ENCODE measurements around the gene NUDT4B. TPM values are rescaled to one million over a fixed set of nuclear protein-coding genes. Genes with fewer than 3 reads are reported as not detected.
"Not testable (repeated sequence)": the region's sequence is repeated elsewhere in the genome, so short reads cannot be mapped to it uniquely, and the experiment has no call there.

The NUDT4B gene
- under 1 TPM in 1 of 2 donors, not detected in 1; 0.56 TPM for total RNA-seq

DNA sequence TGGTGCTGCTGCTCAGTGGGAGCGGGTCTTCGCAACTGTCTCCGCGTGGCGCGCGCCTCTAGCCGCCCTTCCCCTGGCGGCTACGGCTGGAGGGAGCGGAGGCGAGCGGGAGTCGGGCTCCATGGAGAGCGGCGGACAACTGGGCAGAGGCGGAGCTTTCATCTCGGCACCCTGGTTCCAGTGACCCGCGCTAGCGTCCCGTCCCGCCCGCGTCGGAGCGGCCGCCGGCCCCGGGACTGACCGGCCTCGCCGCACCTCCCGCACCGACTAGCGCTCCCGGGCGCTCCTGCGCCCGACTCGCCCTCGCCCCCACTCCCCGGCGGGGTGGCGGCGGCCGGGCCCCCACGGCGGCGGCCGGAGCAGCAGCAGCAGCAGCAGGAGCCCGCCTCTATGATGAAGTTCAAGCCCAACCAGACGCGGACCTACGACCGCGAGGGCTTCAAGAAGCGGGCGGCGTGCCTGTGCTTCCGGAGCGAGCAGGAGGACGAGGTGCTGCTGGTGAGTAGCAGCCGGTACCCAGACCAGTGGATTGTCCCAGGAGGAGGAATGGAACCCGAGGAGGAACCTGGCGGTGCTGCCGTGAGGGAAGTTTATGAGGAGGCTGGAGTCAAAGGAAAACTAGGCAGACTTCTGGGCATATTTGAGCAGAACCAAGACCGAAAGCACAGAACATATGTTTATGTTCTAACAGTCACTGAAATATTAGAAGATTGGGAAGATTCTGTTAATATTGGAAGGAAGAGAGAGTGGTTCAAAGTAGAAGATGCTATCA lies at the start of gene NUDT4B:
NUDT4B (plus strand) TSS at position 212 of the 772 bp plus-strand sequence; CDS start at position 391, 179 bp downstream.
- H3K27ac Mint-ChIP-seq; H3K36me3 Mint-ChIP-seq; DNase-seq (ENCODE audit: low spot score in 2 of 2); H3K9me3 Mint-ChIP-seq: not testable (repeated sequence)
- peak; percentile 76 to 78 for ATAC-seq

DNA sequence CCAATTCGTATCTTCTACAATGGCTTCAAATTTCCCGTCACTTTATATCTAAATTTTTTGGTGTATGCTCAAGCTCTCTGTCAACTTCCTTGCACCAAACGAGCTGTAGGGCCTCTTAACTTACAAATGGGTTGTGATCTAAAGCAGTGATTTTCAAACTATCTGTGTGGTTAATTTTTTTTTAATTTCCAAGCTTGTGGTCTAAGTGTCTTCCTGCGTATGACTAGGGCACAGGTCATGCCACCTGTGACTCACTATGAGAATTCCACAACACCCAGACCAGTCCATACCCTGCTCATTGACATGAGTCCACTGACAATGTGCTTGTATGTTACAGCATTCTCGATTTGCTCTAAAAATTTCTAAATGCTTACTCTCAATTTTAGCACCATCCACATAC lies 49.2 kb upstream of the NUDT4B start:
- H3K27ac Mint-ChIP-seq = not testable (repeated sequence)

DNA sequence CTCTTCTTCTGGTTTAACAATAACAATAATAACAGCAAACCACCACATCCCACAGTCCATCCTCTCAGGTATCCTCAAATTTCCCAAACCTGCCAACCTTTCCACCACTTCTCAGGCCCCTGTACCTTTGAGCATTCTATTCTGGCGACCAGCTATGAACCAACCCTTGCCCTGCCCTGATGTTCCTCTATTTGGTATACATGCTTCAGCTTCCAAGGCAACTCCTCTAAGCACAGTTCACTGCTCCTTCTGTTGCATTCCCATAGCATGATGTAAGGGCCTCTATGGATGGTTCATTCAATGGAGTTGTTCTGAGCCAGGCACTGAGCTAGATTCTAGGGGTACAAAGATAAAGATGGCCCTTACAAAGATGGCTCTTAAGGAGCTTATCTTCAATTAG lies 46.3 kb upstream of the NUDT4B start:
- ATAC-seq, H3K9me3 Mint-ChIP-seq: not testable (repeated sequence)

More for the DNA sequence above, 49.2 kb upstream of the NUDT4B start:
- not testable (repeated sequence) for H3K9me3 Mint-ChIP-seq; DNase-seq (ENCODE audit: low spot score in 2 of 2); H3K36me3 Mint-ChIP-seq
- peak; percentile 94 to 98 for ATAC-seq

DNA sequence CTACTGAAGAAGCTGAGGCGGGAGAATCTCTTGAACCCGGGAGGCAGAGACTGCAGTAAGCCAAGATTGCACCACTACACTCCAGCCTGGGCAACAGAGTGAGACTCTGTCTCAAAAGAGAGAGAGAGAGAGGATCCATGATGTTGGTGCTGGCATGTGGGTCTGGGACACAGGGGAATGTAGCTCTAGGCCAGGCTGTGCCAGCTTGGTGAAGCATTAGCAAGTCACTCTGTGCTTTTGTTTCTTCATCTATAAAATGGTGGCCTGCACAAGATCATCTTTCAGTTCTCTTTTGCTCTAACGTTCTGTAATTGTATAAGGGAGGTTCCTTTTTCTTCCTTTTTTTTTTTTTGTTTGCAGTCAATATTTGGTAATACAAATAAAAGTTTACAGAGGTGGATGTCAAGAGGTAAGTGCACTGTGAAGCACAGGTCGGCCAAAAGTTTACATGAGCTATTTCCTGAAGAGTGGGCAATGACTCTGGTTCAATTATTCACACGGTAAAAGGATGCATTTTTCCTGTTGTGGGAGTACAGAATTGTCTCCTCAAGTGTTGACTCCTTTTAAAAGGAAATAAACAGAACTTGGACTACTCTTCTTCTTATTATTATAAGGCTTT lies 44.5 kb upstream of the NUDT4B start:
- DNase-seq (ENCODE audit: low spot score in 2 of 2); ATAC-seq; H3K9me3 Mint-ChIP-seq; H3K27ac Mint-ChIP-seq; H3K36me3 Mint-ChIP-seq: not testable (repeated sequence)

More for the DNA sequence above, 46.3 kb upstream of the NUDT4B start:
- not testable (repeated sequence) for H3K27ac Mint-ChIP-seq; DNase-seq (ENCODE audit: low spot score in 2 of 2); H3K36me3 Mint-ChIP-seq

DNA sequence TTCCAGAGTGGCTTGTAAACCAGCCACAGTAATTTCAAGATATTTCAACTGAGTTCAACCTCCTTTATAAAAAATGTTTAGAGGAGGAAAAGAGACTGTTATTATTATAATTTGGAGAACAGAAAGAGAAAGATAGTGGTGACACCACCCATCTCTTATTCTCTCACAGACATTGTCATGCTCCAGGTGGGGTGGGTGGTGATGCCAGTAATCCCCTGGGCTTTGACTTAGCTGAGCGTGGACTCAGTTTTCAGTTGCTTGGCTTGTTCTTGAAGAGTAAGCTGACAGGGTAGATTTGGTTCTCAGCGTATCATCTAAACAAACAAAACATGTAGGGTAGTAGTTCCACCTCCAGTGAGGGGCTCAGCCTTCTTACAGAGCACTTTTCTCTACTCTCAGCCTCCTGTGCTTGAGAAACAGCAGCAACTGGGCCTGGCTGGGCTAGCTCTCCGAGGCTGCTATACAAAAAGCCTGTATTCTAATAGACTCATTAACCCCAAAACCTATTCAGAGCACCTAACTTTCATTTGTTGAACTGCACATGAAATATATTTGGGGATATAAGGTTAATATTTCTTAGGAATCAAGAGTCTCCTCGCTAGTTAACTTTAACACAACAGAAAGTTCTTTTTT lies 43.1 kb upstream of the NUDT4B start:
- not testable (repeated sequence) for ATAC-seq; DNase-seq (ENCODE audit: low spot score in 2 of 2); H3K36me3 Mint-ChIP-seq; H3K9me3 Mint-ChIP-seq; H3K27ac Mint-ChIP-seq

DNA sequence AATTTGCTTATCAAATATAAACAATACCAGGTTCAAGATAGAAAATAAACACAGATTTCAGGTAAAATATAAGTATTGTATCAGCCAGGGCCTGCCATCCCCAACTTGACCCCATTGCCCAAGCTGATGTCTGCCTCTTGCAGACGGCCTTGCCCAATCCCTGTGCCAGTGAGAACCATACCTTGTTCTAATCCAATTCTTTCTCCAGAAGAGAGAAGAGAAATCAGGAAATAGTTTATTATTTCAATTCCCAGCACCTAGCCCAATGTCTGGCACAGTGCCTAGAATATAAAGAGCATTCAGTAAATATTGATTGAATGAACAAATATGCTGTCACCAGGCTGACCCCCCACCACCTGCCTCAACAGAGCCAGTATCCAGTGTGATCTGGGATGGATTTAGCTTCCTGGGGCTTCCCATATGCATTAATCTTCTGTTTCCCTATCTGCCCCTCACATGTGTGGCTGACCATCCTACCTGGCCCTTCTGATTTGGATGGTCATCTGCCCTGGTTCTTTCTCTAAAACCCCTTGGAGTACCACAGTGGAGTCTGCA lies 39.7 kb upstream of the NUDT4B start:
- ATAC-seq; DNase-seq (ENCODE audit: low spot score in 2 of 2); H3K36me3 Mint-ChIP-seq; H3K27ac Mint-ChIP-seq; H3K9me3 Mint-ChIP-seq: not testable (repeated sequence)

DNA sequence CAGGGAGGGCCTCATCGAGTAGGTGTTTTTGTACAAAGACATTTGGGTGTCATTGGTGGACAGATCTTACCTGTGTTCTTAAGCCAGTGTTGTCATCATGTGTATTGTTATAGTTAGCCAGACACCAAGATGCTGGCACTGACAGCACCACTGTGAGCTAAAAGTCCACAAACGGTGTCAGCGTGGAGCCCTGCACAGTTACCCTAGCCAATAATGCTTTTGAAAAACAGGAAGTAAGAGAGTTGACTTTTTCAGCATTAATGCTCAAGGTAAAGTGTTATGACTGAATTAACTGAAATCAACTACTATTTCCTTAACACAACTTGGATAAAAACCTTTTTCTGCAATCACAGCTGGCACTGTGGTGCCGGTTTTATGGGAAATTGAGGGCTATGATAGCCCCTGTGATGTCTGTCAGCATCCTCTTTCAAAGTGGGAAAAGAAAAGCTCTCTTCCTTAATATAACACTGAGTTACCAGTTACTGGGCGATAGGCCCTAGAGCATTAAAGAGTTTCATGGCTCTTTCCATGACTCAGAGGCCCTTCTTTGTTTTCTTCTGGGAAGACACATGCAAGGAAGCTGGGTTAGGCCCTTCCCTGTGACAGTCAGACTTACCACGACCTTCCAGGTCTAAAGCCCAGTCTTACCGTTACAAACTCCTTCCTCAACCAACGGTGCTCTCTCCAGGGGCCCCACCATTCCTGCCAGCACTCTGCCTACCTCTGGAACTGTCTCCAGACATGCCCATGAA lies 37.6 kb upstream of the NUDT4B start:
- not testable (repeated sequence) for H3K36me3 Mint-ChIP-seq; H3K9me3 Mint-ChIP-seq; H3K27ac Mint-ChIP-seq; DNase-seq (ENCODE audit: low spot score in 2 of 2)
- ATAC-seq = peak in 1 of 2 donors; percentile 74

DNA sequence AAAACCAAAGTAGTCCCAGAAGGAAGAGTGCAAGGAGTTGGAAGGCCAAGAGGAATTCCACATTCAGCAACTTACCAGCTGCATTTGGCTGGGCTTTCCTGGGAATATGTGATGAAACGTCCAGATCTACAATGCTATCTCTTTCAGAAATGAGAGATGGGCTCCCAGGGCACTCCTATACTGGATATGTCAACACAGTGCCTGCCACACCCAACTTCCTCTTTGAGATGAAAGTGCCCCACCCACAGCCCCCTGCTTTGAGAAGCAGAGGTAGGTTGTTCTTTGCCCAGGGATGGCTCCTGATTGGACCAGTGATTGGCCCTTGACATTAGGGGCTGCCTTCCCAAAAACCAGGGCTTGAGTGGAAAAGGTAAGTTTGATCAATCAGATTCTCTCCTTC lies 36.2 kb upstream of the NUDT4B start:
- not testable (repeated sequence) for H3K9me3 Mint-ChIP-seq; H3K27ac Mint-ChIP-seq; DNase-seq (ENCODE audit: low spot score in 2 of 2); H3K36me3 Mint-ChIP-seq; ATAC-seq

DNA sequence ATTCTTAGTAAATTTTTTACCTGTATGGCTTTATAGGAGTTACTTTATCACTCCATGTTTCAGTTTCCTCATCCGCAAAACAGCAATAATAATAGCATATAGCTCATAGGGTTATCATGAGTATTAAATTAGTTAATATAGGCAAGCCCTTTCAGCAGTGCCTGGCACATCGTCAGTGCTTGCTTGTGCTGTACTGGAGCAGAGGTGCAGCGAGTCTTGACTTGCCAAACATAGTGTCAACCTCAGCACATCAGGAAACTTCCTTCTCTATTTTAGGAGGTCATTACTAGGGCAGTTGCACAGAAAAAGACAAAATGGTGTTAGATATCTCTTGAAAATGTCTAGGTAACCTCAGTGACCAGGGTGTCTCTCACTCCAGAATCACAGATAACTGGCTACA lies 33.1 kb upstream of the NUDT4B start:
- not testable (repeated sequence) for H3K27ac Mint-ChIP-seq; ATAC-seq; H3K36me3 Mint-ChIP-seq; H3K9me3 Mint-ChIP-seq; DNase-seq (ENCODE audit: low spot score in 2 of 2)

DNA sequence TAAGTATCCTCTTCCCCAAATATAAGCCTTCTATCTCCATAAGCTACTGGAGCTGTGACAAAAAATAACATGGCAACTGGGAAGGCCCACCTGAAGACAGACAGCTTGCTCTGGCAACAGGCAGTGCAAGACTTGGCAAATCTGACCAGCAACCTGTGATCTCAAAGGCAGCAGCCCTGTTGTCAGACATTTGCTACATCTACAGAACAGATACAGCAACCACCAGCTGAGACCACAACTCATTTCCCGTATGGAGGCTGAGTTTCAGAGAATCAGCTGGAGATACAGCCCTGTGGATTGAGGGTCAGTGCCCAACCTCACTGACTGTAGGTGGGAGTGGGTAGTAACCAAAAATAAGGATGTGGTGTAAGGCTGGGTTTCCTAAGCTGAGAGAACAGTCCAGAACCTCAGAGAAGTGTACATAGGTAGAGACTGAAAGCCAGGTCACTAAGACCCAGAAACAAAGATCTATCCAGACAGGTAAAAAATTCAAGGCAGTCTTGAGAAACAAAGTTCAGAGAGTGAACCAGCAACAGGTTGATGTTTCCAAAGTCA lies 31.5 kb upstream of the NUDT4B start:
- peak; percentile 38 to 43 for ATAC-seq
- DNase-seq (ENCODE audit: low spot score in 2 of 2); H3K36me3 Mint-ChIP-seq; H3K27ac Mint-ChIP-seq; H3K9me3 Mint-ChIP-seq: not testable (repeated sequence)

DNA sequence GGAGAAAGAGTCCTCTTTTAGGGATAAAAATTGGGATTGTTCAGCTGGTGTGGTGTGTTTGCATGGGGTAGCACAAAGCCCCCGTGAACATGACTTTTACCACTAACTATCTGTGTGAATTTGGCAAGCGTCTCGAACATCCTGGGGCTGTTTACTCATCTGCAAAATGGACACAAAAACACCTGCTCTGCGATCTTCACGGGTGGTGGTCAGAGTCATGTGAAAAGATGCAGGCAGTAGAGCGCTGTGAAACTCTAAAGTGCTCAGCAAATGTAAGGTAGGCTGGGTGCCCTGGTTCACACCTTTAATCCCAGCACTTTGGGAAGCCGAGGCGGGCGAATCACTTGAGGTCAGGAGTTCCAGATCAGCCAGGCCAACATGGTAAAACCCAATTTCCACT lies 27.7 kb upstream of the NUDT4B start:
- DNase-seq (ENCODE audit: low spot score in 2 of 2); H3K27ac Mint-ChIP-seq; ATAC-seq; H3K36me3 Mint-ChIP-seq; H3K9me3 Mint-ChIP-seq: not testable (repeated sequence)

DNA sequence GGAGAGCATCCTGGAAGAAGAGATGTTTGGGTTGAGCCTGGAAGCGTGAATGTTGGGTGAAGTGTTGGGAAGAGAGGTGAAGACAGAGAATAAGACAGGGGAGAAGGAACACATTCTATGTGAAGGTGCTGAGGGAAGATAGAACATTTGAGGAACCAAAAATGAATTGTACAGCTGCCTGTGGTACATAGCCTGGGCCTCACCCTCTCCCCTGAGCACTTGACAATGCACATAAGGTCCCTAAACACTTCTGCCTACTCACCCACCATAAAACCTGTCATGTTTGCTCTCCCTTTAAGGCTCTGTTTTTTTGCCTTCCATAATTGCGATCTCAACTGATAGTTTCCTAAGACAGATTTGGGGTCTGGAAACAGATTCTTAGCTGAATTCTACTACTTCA lies 25.8 kb upstream of the NUDT4B start:
- not testable (repeated sequence) for H3K9me3 Mint-ChIP-seq; ATAC-seq; DNase-seq (ENCODE audit: low spot score in 2 of 2); H3K36me3 Mint-ChIP-seq; H3K27ac Mint-ChIP-seq

DNA sequence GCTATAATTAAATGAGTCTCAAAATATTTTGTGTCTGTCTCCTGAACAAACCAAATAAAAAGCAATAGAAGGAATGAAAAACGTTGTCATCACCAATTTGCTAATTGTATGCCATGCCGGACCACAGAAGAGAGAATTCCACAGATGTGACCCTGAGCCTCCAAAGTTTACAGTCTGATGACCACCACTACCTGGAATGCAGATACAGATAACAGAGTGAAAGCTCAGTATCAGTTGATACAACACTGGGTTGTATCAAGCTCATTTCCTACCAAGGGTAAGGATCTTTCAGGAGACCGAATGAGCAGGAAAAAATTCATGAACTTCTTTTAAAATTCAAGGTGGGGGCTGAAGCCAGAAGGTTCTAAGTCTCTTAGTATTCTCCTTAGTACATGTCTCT lies 25.1 kb upstream of the NUDT4B start:
- H3K36me3 Mint-ChIP-seq; DNase-seq (ENCODE audit: low spot score in 2 of 2); H3K27ac Mint-ChIP-seq; H3K9me3 Mint-ChIP-seq; ATAC-seq: not testable (repeated sequence)

DNA sequence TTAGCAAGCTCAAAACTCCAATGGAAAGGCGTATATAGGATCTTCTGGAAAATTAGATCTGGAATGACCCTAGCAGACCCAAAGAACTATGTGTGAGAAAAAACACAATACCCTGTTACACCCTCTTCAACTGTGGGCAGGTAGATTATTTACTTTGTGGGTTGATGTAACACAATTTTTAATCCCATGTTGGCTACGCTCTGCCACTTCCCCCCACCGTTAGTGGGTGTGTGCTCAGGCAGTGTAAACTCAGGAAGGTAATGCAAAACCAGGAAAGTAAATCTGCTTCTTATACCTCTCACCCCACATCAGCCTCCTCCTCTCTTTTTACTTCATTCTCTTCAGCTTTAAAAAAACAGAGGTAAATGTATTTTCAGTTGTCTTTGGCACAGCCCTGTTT lies 23.7 kb upstream of the NUDT4B start:
- ATAC-seq; H3K9me3 Mint-ChIP-seq; H3K36me3 Mint-ChIP-seq; H3K27ac Mint-ChIP-seq; DNase-seq (ENCODE audit: low spot score in 2 of 2): not testable (repeated sequence)

DNA sequence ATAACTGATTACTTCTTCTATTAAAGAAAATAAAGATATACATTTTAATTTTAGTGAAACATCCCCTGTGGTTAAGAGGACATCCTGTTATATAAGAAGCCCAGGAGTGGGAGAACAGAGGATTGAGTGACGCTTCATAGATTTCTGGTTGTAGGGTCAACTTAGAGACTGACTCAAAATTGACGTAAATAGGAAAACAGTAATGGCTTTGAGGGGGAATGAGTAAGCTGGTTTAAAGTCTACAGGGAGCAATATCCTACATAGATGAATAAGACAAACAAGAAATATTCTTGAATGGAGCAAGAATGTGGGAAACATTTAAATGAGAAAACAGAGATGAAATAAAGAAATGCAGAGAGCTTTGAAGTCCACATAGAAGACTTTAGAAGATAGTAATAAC lies 20.7 kb upstream of the NUDT4B start:
- not testable (repeated sequence) for ATAC-seq; H3K9me3 Mint-ChIP-seq; H3K27ac Mint-ChIP-seq; DNase-seq (ENCODE audit: low spot score in 2 of 2); H3K36me3 Mint-ChIP-seq

DNA sequence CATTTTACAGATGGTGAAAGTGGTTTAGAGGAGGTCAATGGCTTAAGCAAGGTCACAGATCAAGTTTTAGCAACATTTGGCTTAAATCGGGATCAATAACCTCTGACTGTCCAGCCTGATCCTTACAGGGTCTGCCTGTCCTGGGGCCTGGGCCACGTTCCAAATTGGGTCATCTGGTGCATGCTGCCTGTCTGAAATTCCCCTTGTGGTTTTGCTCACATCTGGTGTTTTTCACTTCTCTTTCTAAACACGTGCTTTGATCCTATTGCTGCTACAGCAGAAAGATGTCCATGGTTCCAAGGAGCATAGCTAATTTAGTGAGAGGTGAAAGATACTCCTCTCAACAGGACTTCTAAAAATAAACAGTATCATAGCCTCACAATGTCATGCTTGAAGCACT lies 19.4 kb upstream of the NUDT4B start:
- H3K27ac Mint-ChIP-seq, H3K36me3 Mint-ChIP-seq: not testable (repeated sequence)
- ATAC-seq = peak in 1 of 2 donors; percentile 54

More for the DNA sequence above, 19.4 kb upstream of the NUDT4B start:
- not testable (repeated sequence) for DNase-seq (ENCODE audit: low spot score in 2 of 2); H3K9me3 Mint-ChIP-seq

Data from activated naive CD4-positive, alpha-beta T cell treated with anti-CD3 and anti-CD28 coated beads, Interleukin-2, amount 50 U/mL, for 72 hours (primary cell).